ENCODE results near the gene MCF2L2. TPM values are rescaled to one million over a fixed set of nuclear protein-coding genes. Genes with fewer than 3 reads are reported as not detected.

Gene MCF2L2
- total and polyA plus RNA-seq, 2 experiments from 2014 or later: 4.4 to 12.9 TPM

DNA sequence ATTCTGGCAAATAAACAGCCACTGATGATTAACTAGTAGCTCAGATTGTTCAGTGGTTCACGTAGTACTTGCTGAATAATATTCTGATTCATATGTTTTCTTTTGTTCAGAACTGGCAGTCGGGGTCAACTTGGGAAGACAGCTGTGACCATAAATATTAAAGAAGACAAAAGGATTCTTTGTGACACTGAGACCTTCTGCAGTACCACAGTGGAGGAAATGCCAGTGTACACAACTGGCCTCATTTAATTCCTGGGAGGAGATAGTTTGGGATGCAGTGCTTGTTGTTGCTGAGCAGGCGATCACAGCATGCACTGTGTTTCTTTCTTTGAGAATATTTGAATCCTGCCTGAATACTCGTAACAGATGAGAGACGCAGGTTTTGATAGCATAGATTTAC, 26.7 kb upstream of the MCF2L2 start:
- no peak overlapping the region for H3K4me3 ChIP-seq
- H3K9me3 ChIP-seq (ENCODE audit: low read depth): no peaks in the 10 kb centered on the region
- TF ChIP-seq, protein P1, sequence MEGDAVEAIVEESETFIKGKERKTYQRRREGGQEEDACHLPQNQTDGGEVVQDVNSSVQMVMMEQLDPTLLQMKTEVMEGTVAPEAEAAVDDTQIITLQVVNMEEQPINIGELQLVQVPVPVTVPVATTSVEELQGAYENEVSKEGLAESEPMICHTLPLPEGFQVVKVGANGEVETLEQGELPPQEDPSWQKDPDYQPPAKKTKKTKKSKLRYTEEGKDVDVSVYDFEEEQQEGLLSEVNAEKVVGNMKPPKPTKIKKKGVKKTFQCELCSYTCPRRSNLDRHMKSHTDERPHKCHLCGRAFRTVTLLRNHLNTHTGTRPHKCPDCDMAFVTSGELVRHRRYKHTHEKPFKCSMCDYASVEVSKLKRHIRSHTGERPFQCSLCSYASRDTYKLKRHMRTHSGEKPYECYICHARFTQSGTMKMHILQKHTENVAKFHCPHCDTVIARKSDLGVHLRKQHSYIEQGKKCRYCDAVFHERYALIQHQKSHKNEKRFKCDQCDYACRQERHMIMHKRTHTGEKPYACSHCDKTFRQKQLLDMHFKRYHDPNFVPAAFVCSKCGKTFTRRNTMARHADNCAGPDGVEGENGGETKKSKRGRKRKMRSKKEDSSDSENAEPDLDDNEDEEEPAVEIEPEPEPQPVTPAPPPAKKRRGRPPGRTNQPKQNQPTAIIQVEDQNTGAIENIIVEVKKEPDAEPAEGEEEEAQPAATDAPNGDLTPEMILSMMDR (IDR thresholded peaks at IDR 0.05; ENCODE audit: low read depth, low read length): no peak
- H3K36me3 ChIP-seq: peaks cover 40% of the 10 kb centered on the region
- DNase-seq (ENCODE audit: low read depth in 1 of 2, low spot score in 1 of 2): peak in 1 of 2 donors; percentile 22
- no peaks in the 10 kb centered on the region for H3K4me1 ChIP-seq (ENCODE audit: low read depth)
- H3K27me3 ChIP-seq: no peaks in the 10 kb centered on the region
- H3K27ac ChIP-seq: no peak overlapping the region

DNA sequence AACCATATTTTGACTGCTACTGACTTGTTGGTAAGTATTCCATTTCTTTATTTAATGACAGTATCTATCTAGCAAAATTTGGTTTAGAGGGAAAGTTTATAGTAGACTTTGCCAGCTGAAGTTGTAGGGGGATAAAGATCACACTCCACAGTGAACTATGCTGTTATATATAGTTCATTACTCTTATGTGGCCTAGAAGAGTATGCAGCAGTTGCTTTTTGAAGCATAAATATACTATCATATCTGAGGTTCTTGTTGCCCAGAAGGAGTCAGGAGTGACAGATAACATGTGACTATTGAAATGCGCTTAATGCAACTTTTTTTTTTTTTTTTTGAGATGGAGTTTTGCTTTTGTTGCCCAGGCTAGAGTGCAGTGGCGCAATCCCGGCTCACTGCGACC, 25.6 kb upstream of the MCF2L2 start:
- peaks cover 6% of the 10 kb centered on the region for H3K4me1 ChIP-seq (ENCODE audit: low read depth)
- H3K36me3 ChIP-seq: peaks cover 40% of the 10 kb centered on the region
- TF ChIP-seq, protein P1 (IDR thresholded peaks at IDR 0.05; ENCODE audit: low read depth, low read length): no peak
- H3K9me3 ChIP-seq (ENCODE audit: low read depth): no peaks in the 10 kb centered on the region
- H3K27ac ChIP-seq: peak overlapping the region; percentile 52
- DNase-seq (ENCODE audit: low read depth in 1 of 2, low spot score in 1 of 2): no peak
- no peak overlapping the region for H3K4me3 ChIP-seq
- H3K27me3 ChIP-seq: no peaks in the 10 kb centered on the region

DNA sequence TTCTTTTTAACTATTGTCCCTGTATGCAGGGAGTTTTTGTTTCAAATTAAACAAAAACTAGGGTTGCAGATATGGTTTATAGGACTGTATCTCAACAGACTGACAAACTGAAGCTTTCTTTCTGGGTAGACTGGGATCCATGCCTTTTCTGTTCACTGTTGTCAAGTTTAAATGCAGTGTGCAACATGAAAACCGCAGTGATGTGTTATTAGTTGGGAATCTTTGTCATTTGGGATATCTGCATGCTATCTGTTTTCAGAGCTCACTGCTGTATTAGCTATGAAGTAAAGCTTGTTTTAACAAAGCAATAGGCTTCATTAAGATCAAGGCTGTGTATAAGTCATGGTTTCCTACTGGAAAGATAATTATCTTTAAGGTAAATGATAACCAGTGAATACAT, 21.4 kb upstream of the MCF2L2 start:
- Histone ChIP-seq H3K4me1 (ENCODE audit: low read depth) (peaks cover 11% of the 10 kb centered on the region), H3K36me3 (peaks cover 31% of the 10 kb centered on the region), H3K27me3 (no peaks in the 10 kb centered on the region), H3K27ac (peak overlapping the region; percentile 34), H3K9me3 (ENCODE audit: low read depth) (no peaks in the 10 kb centered on the region), H3K4me3 (peak overlapping the region; percentile 75)
- TF ChIP-seq, protein P1 (IDR thresholded peaks at IDR 0.05; ENCODE audit: low read depth, low read length): no peak
- DNase-seq (ENCODE audit: low read depth in 1 of 2, low spot score in 1 of 2): peak in 1 of 2 donors; percentile 27

DNA sequence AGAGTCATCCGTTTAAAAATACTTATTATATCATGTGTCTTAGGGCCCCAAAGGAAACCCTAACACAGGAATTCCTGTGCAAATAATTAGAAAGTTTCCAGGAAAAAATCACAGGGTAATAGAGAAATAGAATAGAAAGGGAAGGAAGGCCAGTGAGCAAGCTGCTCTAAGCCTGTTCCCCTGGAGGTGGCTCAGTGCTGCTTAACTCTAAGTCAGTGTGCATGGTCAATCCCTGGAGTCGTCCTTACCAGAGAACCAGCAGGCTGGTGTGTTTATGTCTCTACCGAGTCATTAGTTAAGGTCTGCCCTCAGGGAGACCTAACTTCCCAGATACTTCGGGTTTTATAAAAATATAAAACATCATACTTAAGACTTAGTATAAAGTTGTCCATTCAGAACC, 21.0 kb upstream of the MCF2L2 start:
- TF ChIP-seq, protein P1 (IDR thresholded peaks at IDR 0.05; ENCODE audit: low read depth, low read length): no peak
- Histone ChIP-seq H3K4me3 (peak overlapping the region; percentile 75), H3K27ac (peak overlapping the region; percentile 34), H3K9me3 (ENCODE audit: low read depth) (no peaks in the 10 kb centered on the region), H3K36me3 (peaks cover 28% of the 10 kb centered on the region), H3K4me1 (ENCODE audit: low read depth) (peaks cover 11% of the 10 kb centered on the region), H3K27me3 (no peaks in the 10 kb centered on the region)
- DNase-seq (ENCODE audit: low read depth in 1 of 2, low spot score in 1 of 2): peak; percentile 56

DNA sequence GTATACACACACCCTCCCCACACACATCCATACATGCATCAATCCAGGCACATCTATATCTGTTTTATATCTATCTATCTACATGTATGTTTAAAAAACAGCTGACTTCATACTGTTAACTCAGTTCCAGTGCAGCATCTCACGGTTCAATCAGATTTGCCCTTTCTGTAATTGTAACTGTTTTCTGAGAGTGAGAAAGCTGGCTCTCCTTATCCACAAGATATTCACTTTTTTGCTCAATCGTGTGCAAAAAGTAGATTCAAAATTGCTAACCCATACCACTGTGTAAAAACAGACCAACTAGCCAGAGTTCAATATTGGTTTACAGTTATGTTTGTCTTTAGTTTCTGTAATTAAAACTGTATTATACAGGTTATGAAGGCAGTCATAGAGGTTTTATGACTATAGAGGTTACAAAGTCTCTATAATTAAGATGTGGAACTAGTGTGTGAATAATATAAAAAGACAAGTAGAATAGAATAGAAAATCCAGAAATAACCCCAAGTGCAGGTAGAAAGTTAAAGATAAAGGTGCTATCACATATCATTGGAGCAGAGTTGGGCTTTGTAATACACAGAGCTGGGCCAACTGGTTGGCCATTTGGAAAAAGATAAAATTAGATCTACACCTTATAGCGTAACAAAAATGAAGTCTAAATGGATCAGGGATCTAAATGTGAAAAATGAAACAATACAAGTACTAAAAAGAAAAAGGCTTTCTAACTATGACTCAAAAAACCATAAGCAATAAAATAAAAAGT, 20.1 kb upstream of the MCF2L2 start:
- peak overlapping the region; percentile 82 for H3K27ac ChIP-seq
- no peaks in the 10 kb centered on the region for H3K9me3 ChIP-seq (ENCODE audit: low read depth)
- peak overlapping the region; percentile 75 for H3K4me3 ChIP-seq
- H3K27me3 ChIP-seq: no peaks in the 10 kb centered on the region
- TF ChIP-seq, protein P1 (IDR thresholded peaks at IDR 0.05; ENCODE audit: low read depth, low read length): no peak
- DNase-seq (ENCODE audit: low read depth in 1 of 2, low spot score in 1 of 2): no peak
- H3K36me3 ChIP-seq: peaks cover 22% of the 10 kb centered on the region
- H3K4me1 ChIP-seq (ENCODE audit: low read depth): peaks cover 11% of the 10 kb centered on the region
